ENCODE measurements around the gene RAB23. TPM values are rescaled to one million over a fixed set of nuclear protein-coding genes. Genes with fewer than 3 reads are reported as not detected.

RAB23 gene
- total RNA-seq, 6 experiments from 2014 or later: 23.1 to 30.3 (median 28.9) TPM

- H3K9me3 Mint-ChIP-seq: no peaks in the 10 kb centered on the region
- H3K4me3 Mint-ChIP-seq: no peak overlapping the region; the same call in 1 of the 2 replicates
- TF ChIP-seq, protein P1, sequence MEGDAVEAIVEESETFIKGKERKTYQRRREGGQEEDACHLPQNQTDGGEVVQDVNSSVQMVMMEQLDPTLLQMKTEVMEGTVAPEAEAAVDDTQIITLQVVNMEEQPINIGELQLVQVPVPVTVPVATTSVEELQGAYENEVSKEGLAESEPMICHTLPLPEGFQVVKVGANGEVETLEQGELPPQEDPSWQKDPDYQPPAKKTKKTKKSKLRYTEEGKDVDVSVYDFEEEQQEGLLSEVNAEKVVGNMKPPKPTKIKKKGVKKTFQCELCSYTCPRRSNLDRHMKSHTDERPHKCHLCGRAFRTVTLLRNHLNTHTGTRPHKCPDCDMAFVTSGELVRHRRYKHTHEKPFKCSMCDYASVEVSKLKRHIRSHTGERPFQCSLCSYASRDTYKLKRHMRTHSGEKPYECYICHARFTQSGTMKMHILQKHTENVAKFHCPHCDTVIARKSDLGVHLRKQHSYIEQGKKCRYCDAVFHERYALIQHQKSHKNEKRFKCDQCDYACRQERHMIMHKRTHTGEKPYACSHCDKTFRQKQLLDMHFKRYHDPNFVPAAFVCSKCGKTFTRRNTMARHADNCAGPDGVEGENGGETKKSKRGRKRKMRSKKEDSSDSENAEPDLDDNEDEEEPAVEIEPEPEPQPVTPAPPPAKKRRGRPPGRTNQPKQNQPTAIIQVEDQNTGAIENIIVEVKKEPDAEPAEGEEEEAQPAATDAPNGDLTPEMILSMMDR (IDR thresholded peaks at IDR 0.05): no peak
- no peaks in the 10 kb centered on the region; the same call in 1 of the 2 replicates for H3K27me3 Mint-ChIP-seq (ENCODE audit: insufficient read depth)
- peak overlapping the region; percentile 16; the same call in 1 of the 2 replicates for H3K27ac Mint-ChIP-seq
- peaks cover 70% of the 10 kb centered on the region for H3K36me3 Mint-ChIP-seq (ENCODE audit: low read depth)
- no peak for DNase-seq
- peaks cover 67% of the 10 kb centered on the region for H3K4me1 Mint-ChIP-seq (ENCODE audit: low read depth)
Measured at GRCh38 chr6:57182017-57182432, 40.1 kb downstream of the RAB23 start.

- Mint-ChIP-seq H3K27me3 (ENCODE audit: insufficient read depth) (no peaks in the 10 kb centered on the region; the same call in 1 of the 2 replicates), H3K27ac (peak overlapping the region; percentile 10; the same call in 1 of the 2 replicates), H3K36me3 (ENCODE audit: low read depth) (peaks cover 78% of the 10 kb centered on the region), H3K9me3 (no peaks in the 10 kb centered on the region), H3K4me3 (no peak overlapping the region), H3K4me1 (ENCODE audit: low read depth) (peaks cover 81% of the 10 kb centered on the region)
- TF ChIP-seq, protein P1 (IDR thresholded peaks at IDR 0.05): no peak
- no peak for DNase-seq
Measured at GRCh38 chr6:57180596-57180995, 41.5 kb downstream of the RAB23 start.

GRCh38 chr6:57177545-57178265 lies 44.4 kb downstream of the RAB23 start:
- DNase-seq: no peak
- Mint-ChIP-seq H3K27ac (peak overlapping the region; percentile 18; the same call in 1 of the 2 replicates), H3K9me3 (no peaks in the 10 kb centered on the region), H3K4me1 (ENCODE audit: low read depth) (peaks cover 82% of the 10 kb centered on the region), H3K4me3 (no peak overlapping the region), H3K27me3 (ENCODE audit: insufficient read depth) (no peaks in the 10 kb centered on the region; the same call in 1 of the 2 replicates), H3K36me3 (ENCODE audit: low read depth) (peaks cover 92% of the 10 kb centered on the region)
- TF ChIP-seq, protein P1 (IDR thresholded peaks at IDR 0.05): no peak

DNA sequence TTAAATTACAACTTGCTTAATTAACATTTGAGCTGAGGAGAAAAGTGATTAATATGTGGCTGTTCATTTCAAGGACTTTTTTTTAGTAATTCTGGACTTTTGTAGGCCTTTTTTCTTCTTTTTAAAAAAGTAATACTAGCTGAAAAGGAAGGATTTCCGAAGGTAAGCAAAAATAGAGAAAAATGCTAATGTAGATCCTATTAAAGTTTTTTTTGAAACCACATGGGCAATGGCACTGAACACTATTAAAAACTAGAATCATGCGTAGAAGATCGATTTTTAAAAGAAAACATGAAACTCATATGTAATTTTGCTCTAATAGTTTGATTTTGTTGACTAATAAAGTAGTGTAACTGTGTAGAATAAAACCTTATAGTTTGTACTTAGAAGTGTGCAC lies 47.6 kb downstream of the RAB23 start:
- Mint-ChIP-seq H3K9me3 (no peaks in the 10 kb centered on the region), H3K27ac (peak overlapping the region; percentile 97), H3K36me3 (ENCODE audit: low read depth) (peaks cover 63% of the 10 kb centered on the region), H3K27me3 (ENCODE audit: insufficient read depth) (peaks cover 2% of the 10 kb centered on the region; the same call in 1 of the 2 replicates), H3K4me1 (ENCODE audit: low read depth) (peaks cover 78% of the 10 kb centered on the region), H3K4me3 (peak overlapping the region; percentile 96)
- TF ChIP-seq, protein P1 (IDR thresholded peaks at IDR 0.05): no peak
- DNase-seq: no peak

DNA sequence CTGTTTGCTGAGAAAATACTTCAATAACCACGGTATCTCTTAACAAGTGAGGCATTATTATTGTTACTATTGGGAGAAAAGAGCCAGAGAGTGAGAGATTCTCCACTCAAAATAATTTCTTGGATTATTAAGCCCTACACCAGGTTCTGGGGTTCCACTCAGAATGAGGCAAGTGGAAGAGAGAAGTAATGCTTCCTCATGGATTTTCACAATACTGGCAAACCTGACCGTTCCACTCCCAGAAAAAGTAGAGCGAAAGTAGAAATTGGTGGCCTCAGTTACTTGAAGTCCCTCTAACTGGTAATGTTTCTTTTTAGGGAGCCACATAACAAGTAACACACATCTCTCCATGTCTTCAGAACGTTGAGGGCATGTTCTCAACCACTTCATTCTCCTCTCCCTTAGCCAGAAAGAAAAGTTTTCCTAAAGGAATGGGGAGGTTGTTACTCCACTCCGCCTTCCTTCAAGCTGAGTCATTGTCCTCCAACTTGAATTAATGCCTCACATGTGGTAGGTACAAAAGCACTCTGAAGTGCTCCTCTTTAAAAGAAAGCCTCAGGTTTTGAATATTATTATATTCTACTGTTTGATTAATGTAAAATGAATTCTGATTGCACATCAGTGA lies 48.1 kb downstream of the RAB23 start:
- H3K9me3 Mint-ChIP-seq: no peaks in the 10 kb centered on the region

More for the DNA sequence above, 48.1 kb downstream of the RAB23 start:
- peak overlapping the region; percentile 96 for H3K4me3 Mint-ChIP-seq
- peaks cover 59% of the 10 kb centered on the region for H3K36me3 Mint-ChIP-seq (ENCODE audit: low read depth)
- peak; percentile 60 for DNase-seq
- peaks cover 2% of the 10 kb centered on the region; the same call in 1 of the 2 replicates for H3K27me3 Mint-ChIP-seq (ENCODE audit: insufficient read depth)
- TF ChIP-seq, protein P1 (IDR thresholded peaks at IDR 0.05): no peak
- H3K4me1 Mint-ChIP-seq (ENCODE audit: low read depth): peaks cover 73% of the 10 kb centered on the region
- H3K27ac Mint-ChIP-seq: peak overlapping the region; percentile 97
